IMR-90 (cell line): ENCODE data around the gene ASL. TPM values are rescaled to one million over a fixed set of nuclear protein-coding genes. Genes with fewer than 3 reads are reported as not detected.
A peak's percentile ranks its signal among the peaks of the same experiment; 100 is the strongest.

ENCODE experiments used
- ATAC-seq: fragments of 200-7000 bp; cut with Tn5 transposase; 2 replicates; pipeline ENCODE4 v1.9.1; 2020; ENCODE audit warnings: low read depth, mild to moderate bottlenecking, moderate library complexity
- BruUV-seq: library from RNA; stranded (reverse); fragments of 400-500 nt; replicated peaks from 2 replicates; lab custom pipeline; 2021; lab: Mats Ljungman, UMichigan
- CTCF ChIA-PET: fragments of 300-600 bp; formaldehyde crosslinking; extraction: SDS; loops from one replicate; lab custom pipeline; 2021; ENCODE audit warnings: antibody characterized with exemption; lab: Yijun Ruan, JAX
- POLR2A ChIA-PET: fragments of 300-600 bp; sonication (Branson Sonifier 250); formaldehyde crosslinking; loops from one replicate; lab custom pipeline; 2022; ENCODE audit warnings: antibody characterized with exemption; ENCODE audit not compliant: unreplicated experiment; lab: Charles Lee
- DNase-seq: peaks from one replicate; pipeline ENCODE4 v3.0.0; 2013
- H2AFZ ChIP-seq: replicated peaks from 2 replicates; pipeline ENCODE3; 2013; ENCODE audit warnings: low read length, mild to moderate bottlenecking; ENCODE audit not compliant: poor library complexity
- H2AK5ac ChIP-seq: 2 replicates; pipeline ENCODE4 v1.6.1; 2013; ENCODE audit warnings: low read depth, low read length, inconsistent platforms
- H2AK9ac ChIP-seq: replicated peaks from 2 replicates; pipeline ENCODE3; 2013; ENCODE audit warnings: mild to moderate bottlenecking, low read depth, low read length, moderate library complexity; ENCODE audit not compliant: poor library complexity
- H2BK120ac ChIP-seq: 2 replicates; pipeline ENCODE4 v1.6.1; 2013; ENCODE audit warnings: low read depth, low read length, inconsistent platforms
- H2BK15ac ChIP-seq: 3 replicates; pipeline ENCODE4 v1.6.1; 2013; ENCODE audit warnings: low read depth, low read length, inconsistent platforms
- H2BK20ac ChIP-seq: 2 replicates; pipeline ENCODE4 v1.6.1; 2013; ENCODE audit warnings: low read depth, mild to moderate bottlenecking, inconsistent platforms, low read length, moderate library complexity
- H2BK5ac ChIP-seq: 2 replicates; pipeline ENCODE4 v1.6.1; 2013; ENCODE audit warnings: mild to moderate bottlenecking, low read depth, low read length, inconsistent platforms; ENCODE audit not compliant: poor library complexity, severe bottlenecking
- H3K14ac ChIP-seq: replicated peaks from 2 replicates; pipeline ENCODE4 v1.6.1; 2013; ENCODE audit warnings: low read depth, low read length, inconsistent platforms
- H3K18ac ChIP-seq: 2 replicates; pipeline ENCODE4 v1.6.1; 2013; ENCODE audit warnings: low read depth, low read length, control low read depth
- H3K23ac ChIP-seq: 2 replicates; pipeline ENCODE4 v1.6.1; 2013; ENCODE audit warnings: low read depth, low read length, inconsistent platforms
- H3K27ac ChIP-seq: 2 replicates; pipeline ENCODE4 v1.5.1; 2013; ENCODE audit warnings: mild to moderate bottlenecking, control low read depth, low read length; ENCODE audit not compliant: insufficient read depth
- H3K27me3 ChIP-seq: 2 replicates; pipeline ENCODE4 v1.6.1; 2013; ENCODE audit warnings: low read length; ENCODE audit not compliant: control insufficient read depth, insufficient read depth
- H3K36me3 ChIP-seq: 2 replicates; pipeline ENCODE4 v1.6.1; 2013; ENCODE audit warnings: low read length, mixed read lengths; ENCODE audit not compliant: control insufficient read depth, insufficient read depth
- H3K4ac ChIP-seq: 2 replicates; pipeline ENCODE4 v1.6.1; 2013; ENCODE audit warnings: low read depth, low read length, inconsistent platforms
- H3K4me1 ChIP-seq: 2 replicates; pipeline ENCODE4 v1.6.1; 2013; ENCODE audit warnings: low read length, mixed read lengths; ENCODE audit not compliant: control insufficient read depth, insufficient read depth
- H3K4me2 ChIP-seq: 2 replicates; pipeline ENCODE4 v1.6.1; 2013; ENCODE audit warnings: low read depth, mild to moderate bottlenecking, control low read depth, low read length, moderate library complexity
- H3K4me3 ChIP-seq: 2 replicates; pipeline ENCODE4 v1.5.1; 2013; ENCODE audit warnings: low read depth, mild to moderate bottlenecking, control low read depth, low read length, moderate library complexity; ENCODE audit not compliant: insufficient read depth
- H3K56ac ChIP-seq: 2 replicates; pipeline ENCODE4 v1.6.1; 2013; ENCODE audit warnings: low read length, inconsistent platforms; ENCODE audit not compliant: insufficient read depth; ENCODE audit errors: extremely low read depth
- H3K79me1 ChIP-seq, 2 experiments: 2 replicates each; pipeline ENCODE4 v1.6.1; 2013; ENCODE audit warnings: low read length in 2 of 2, inconsistent platforms in 1 of 2, low read depth in 1 of 2
- H3K9ac ChIP-seq: 2 replicates; pipeline ENCODE4 v1.6.1; 2013; ENCODE audit warnings: low read depth, low read length, control low read depth
- H3K9me1 ChIP-seq: 2 replicates; pipeline ENCODE4 v1.6.1; 2013; ENCODE audit warnings: low read length, inconsistent platforms; ENCODE audit not compliant: insufficient read depth
- H3K9me3 ChIP-seq: 2 replicates; pipeline ENCODE4 v1.6.1; 2013; ENCODE audit warnings: low read length; ENCODE audit not compliant: control insufficient read depth, insufficient read depth
- H4K20me1 ChIP-seq: 2 replicates; pipeline ENCODE4 v1.6.1; 2013; ENCODE audit warnings: low read length, inconsistent platforms; ENCODE audit not compliant: insufficient read depth
- H4K5ac ChIP-seq: 2 replicates; pipeline ENCODE4 v1.6.1; 2013; ENCODE audit warnings: mild to moderate bottlenecking, low read depth, low read length, control low read depth
- H4K8ac ChIP-seq, 2 experiments: 2 replicates each; pipeline ENCODE4 v1.6.1; 2013; ENCODE audit warnings: low read depth in 2 of 2, low read length in 2 of 2, control low read depth in 1 of 2, inconsistent platforms in 1 of 2
- H4K91ac ChIP-seq: 2 replicates; pipeline ENCODE4 v1.6.1; 2013; ENCODE audit warnings: low read depth, low read length, inconsistent platforms; ENCODE audit not compliant: insufficient read depth
- BHLHE40 ChIP-seq: fragments of 150-350 bp; IDR thresholded peaks from 2 replicates; pipeline ENCODE4 v1.6.1; 2016; ENCODE audit warnings: mild to moderate bottlenecking, low read depth, low read length
- CEBPB ChIP-seq: IDR thresholded peaks from 2 replicates; pipeline ENCODE4 v1.6.1; 2012; ENCODE audit warnings: low read depth, low read length, improper control_type of control experiment
- CHD1 ChIP-seq: IDR thresholded peaks from 2 replicates; pipeline ENCODE4 v1.6.1; 2012; ENCODE audit warnings: low read depth, low read length, improper control_type of control experiment
- ELK1 ChIP-seq: fragments of 150-350 bp; IDR thresholded peaks from 2 replicates; pipeline ENCODE4 v1.6.1; 2016; ENCODE audit warnings: low read depth, mild to moderate bottlenecking, low read length, moderate library complexity, borderline replicate concordance
- FOS ChIP-seq: fragments of 150-350 bp; IDR thresholded peaks from 2 replicates; pipeline ENCODE4 v1.6.1; 2016; ENCODE audit warnings: low read depth, low read length
- MAFK ChIP-seq: IDR thresholded peaks from 2 replicates; pipeline ENCODE4 v1.6.1; 2012; ENCODE audit warnings: low read depth, low read length, improper control_type of control experiment
- MAZ ChIP-seq: IDR thresholded peaks from 2 replicates; pipeline ENCODE4 v1.6.1; 2012; ENCODE audit warnings: low read depth, mild to moderate bottlenecking, low read length, improper control_type of control experiment, moderate library complexity, borderline replicate concordance
- MXI1 ChIP-seq: IDR thresholded peaks from 2 replicates; pipeline ENCODE4 v1.6.1; 2012; ENCODE audit warnings: low read depth, mild to moderate bottlenecking, low read length, moderate library complexity, borderline replicate concordance
- RCOR1 ChIP-seq: IDR thresholded peaks from 2 replicates; pipeline ENCODE4 v1.6.1; 2012; ENCODE audit warnings: mild to moderate bottlenecking, low read length, improper control_type of control experiment; ENCODE audit not compliant: insufficient replicate concordance
- RFX5 ChIP-seq: IDR thresholded peaks from 2 replicates; pipeline ENCODE4 v1.8.0; 2012; ENCODE audit warnings: low read depth, mild to moderate bottlenecking, low read length, moderate library complexity
- USF2 ChIP-seq: fragments of 150-350 bp; IDR thresholded peaks from 2 replicates; pipeline ENCODE4 v1.6.1; 2017; ENCODE audit warnings: mild to moderate bottlenecking, antibody characterized with exemption, low read length, low read depth
- WGBS, 2 experiments: methylation state at CpG; one replicate each; pipeline versions ENCODE4 v1.1.5 to v1.1.7; 2013; ENCODE audit warnings: missing lambda C conversion rate in 2 of 2; ENCODE audit not compliant: insufficient read length in 1 of 2; ENCODE audit errors: extremely low coverage in 2 of 2; 5-methylcytosine and 5-hydroxymethylcytosine counted together
- dilution Hi-C: fragments of 300-500 bp; cut with HindIII; formaldehyde crosslinking; loops from one replicate; pipeline ENCODE4 v1.14.3; 2018; ENCODE audit warnings: low sequenced_read_pairs; ENCODE audit not compliant: unreplicated experiment
- in situ Hi-C: fragments of 300-500 bp; cut with MboI; formaldehyde crosslinking; loops from 3 replicates; pipeline ENCODE4 v1.14.3; 2019; ENCODE audit warnings: low sequenced_read_pairs, inconsistent platforms, mixed read lengths
- intact Hi-C: fragments of 100-400 bp; cut with micrococcal nuclease; formaldehyde crosslinking; loops from 2 replicates; pipeline ENCODE4 v1.10.0; 2022
- polyA plus RNA-seq, 3 experiments: library from polyadenylated mRNA; depleted of rRNA; stranded (reverse); fragments of >200 nt; gene quantifications; 2 replicates each; pipeline ENCODE4 v1.2.3, GENCODE V29; 2012; ENCODE audit warnings: low replicate concordance in 1 of 3
- total RNA-seq: library from RNA; depleted of rRNA; stranded (reverse); fragments of >200 nt; gene quantifications from 2 replicates; pipeline ENCODE4 v1.2.3, GENCODE V29; 2012

Gene ASL
- total and polyA plus RNA-seq, 2 of the 4 experiments (the other 2 are of a cell fraction) = 49.0 to 50.0 TPM

- CTCF ChIA-PET = no interaction called here
- ATAC-seq = peak; percentile 46
Observed at GRCh38 chr7:66069732-66070131, 5.9 kb upstream of the ASL start.

More at GRCh38 chr7:66069732-66070131, 5.9 kb upstream of the ASL start:
- H3K56ac ChIP-seq = no peak overlapping the region
- H3K9ac ChIP-seq = no peak overlapping the region
- DNase-seq = peak; percentile 47
- H2AFZ ChIP-seq = no peak overlapping the region
- no peak overlapping the region for H4K5ac ChIP-seq
- no peak overlapping the region for H4K91ac ChIP-seq
- no peak overlapping the region for H3K18ac ChIP-seq
- no CpG with 5 or more reads among the region's 4 CpGs for WGBS, 2 experiments
- dilution Hi-C loops = no loop called here
- H2AK9ac ChIP-seq = no peak overlapping the region
- no TSS peak for BruUV-seq
- no peaks in the 10 kb centered on the region for H3K27me3 ChIP-seq
- no peak overlapping the region for H2BK120ac ChIP-seq
- no peak overlapping the region for H3K23ac ChIP-seq
- no peak overlapping the region for H3K14ac ChIP-seq
- H4K8ac ChIP-seq = no peak overlapping the region
- no peak overlapping the region for H2BK5ac ChIP-seq
- H3K36me3 ChIP-seq = no peaks in the 10 kb centered on the region
- H3K4me2 ChIP-seq = no peak overlapping the region
- in situ Hi-C loops = no loop called here
- no peaks in the 10 kb centered on the region for H4K20me1 ChIP-seq
- H3K27ac ChIP-seq = no peak overlapping the region
- intact Hi-C loops = no loop called here
- H3K9me1 ChIP-seq = no peaks in the 10 kb centered on the region
- H3K79me1 ChIP-seq = no peaks in the 10 kb centered on the region
- no peak overlapping the region for H2BK20ac ChIP-seq
- no peaks in the 10 kb centered on the region for H3K4me1 ChIP-seq
- POLR2A ChIA-PET = no interaction called here
- H3K4ac ChIP-seq = no peak overlapping the region
- no peak overlapping the region for H2BK15ac ChIP-seq
- TF ChIP-seq CHD1 (no peak), MAFK (no peak), MAZ (no peak), RFX5 (no peak), ELK1 (no peak), MXI1 (no peak), USF2 (no peak), BHLHE40 (no peak), CEBPB (no peak), RCOR1 (no peak), FOS (no peak)
- no peaks in the 10 kb centered on the region; the same call in 1 of the 2 replicates for H3K9me3 ChIP-seq
- H2AK5ac ChIP-seq = no peak overlapping the region
- H3K4me3 ChIP-seq = no peak overlapping the region
